WTC11 (cell line): ENCODE results near the gene FLT4.

Experiments
- NFE2L1 ChIP-seq: sonication (generic); formaldehyde crosslinking; IDR thresholded peaks from 2 replicates; pipeline ENCODE4 v1.8.1; 2023; ENCODE audit warnings: missing genetic modification reagents
- TF ChIP-seq, protein P1 (sequence below): fragments of 250-450 bp; sonication (Bioruptor Pico); IDR thresholded peaks from 2 replicates; pipeline ENCODE4 v1.9.0; 2021; ENCODE audit warnings: mild to moderate bottlenecking, borderline replicate concordance
- TF ChIP-seq, protein P2 (sequence below): sonication (generic); formaldehyde crosslinking; conservative IDR thresholded peaks from 2 replicates; pipeline ENCODE4 v1.8.1; 2022; ENCODE audit warnings: mild to moderate bottlenecking, missing genetic modification reagents
- TF ChIP-seq, protein P3 (sequence below): fragments of 200-600 bp; IDR thresholded peaks from 2 replicates; pipeline ENCODE4 v1.8.0; 2022; ENCODE audit warnings: antibody characterized with exemption

DNA sequence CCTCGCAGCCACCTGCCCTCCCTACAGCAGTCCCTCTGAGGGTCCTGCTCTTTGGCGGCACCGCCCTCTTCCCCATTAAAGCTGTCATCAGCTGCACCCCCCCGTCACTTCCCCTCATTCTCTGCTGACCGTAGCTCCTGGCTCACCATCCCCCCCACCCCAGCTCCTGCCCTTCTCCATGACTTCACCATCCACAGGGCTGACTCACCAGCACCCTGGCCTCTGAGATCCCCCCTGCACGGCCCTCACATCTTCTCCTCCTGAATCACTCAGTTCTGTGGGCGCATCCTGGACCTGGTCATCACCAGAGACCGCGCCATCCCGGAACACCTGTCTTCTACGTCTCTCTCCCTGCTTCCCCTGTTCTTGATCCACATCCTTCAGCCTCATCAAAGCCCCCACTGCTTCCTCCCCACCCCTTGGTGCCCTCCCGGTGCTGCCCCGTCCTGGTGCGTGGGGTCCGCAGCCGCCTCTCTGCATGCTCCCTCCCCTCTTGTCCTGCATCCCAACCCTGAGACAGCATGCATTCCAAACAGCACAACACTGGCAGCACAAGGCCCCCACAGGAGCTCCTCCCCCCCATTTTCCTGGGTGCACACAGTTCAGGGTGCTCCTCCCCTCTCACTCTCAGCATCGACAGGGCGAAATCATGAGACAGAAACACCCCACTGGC is 12.9 kb downstream of the FLT4 start:
- TF ChIP-seq, protein P1, sequence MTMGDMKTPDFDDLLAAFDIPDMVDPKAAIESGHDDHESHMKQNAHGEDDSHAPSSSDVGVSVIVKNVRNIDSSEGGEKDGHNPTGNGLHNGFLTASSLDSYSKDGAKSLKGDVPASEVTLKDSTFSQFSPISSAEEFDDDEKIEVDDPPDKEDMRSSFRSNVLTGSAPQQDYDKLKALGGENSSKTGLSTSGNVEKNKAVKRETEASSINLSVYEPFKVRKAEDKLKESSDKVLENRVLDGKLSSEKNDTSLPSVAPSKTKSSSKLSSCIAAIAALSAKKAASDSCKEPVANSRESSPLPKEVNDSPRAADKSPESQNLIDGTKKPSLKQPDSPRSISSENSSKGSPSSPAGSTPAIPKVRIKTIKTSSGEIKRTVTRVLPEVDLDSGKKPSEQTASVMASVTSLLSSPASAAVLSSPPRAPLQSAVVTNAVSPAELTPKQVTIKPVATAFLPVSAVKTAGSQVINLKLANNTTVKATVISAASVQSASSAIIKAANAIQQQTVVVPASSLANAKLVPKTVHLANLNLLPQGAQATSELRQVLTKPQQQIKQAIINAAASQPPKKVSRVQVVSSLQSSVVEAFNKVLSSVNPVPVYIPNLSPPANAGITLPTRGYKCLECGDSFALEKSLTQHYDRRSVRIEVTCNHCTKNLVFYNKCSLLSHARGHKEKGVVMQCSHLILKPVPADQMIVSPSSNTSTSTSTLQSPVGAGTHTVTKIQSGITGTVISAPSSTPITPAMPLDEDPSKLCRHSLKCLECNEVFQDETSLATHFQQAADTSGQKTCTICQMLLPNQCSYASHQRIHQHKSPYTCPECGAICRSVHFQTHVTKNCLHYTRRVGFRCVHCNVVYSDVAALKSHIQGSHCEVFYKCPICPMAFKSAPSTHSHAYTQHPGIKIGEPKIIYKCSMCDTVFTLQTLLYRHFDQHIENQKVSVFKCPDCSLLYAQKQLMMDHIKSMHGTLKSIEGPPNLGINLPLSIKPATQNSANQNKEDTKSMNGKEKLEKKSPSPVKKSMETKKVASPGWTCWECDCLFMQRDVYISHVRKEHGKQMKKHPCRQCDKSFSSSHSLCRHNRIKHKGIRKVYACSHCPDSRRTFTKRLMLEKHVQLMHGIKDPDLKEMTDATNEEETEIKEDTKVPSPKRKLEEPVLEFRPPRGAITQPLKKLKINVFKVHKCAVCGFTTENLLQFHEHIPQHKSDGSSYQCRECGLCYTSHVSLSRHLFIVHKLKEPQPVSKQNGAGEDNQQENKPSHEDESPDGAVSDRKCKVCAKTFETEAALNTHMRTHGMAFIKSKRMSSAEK (CRISPR knock-in tag), result no peak
- TF ChIP-seq, protein P2, sequence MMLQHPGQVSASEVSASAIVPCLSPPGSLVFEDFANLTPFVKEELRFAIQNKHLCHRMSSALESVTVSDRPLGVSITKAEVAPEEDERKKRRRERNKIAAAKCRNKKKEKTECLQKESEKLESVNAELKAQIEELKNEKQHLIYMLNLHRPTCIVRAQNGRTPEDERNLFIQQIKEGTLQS, result no peak
- no peak for TF ChIP-seq NFE2L1 (CRISPR knock-in tag)
- TF ChIP-seq, protein P3, sequence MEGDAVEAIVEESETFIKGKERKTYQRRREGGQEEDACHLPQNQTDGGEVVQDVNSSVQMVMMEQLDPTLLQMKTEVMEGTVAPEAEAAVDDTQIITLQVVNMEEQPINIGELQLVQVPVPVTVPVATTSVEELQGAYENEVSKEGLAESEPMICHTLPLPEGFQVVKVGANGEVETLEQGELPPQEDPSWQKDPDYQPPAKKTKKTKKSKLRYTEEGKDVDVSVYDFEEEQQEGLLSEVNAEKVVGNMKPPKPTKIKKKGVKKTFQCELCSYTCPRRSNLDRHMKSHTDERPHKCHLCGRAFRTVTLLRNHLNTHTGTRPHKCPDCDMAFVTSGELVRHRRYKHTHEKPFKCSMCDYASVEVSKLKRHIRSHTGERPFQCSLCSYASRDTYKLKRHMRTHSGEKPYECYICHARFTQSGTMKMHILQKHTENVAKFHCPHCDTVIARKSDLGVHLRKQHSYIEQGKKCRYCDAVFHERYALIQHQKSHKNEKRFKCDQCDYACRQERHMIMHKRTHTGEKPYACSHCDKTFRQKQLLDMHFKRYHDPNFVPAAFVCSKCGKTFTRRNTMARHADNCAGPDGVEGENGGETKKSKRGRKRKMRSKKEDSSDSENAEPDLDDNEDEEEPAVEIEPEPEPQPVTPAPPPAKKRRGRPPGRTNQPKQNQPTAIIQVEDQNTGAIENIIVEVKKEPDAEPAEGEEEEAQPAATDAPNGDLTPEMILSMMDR, result no peak
